ENCODE measurements around the gene YY1AP1.

GRCh38 chr1:155695072-155695471 is 6.5 kb upstream of the YY1AP1 start:
- TF ChIP-seq POLR2A (IDR thresholded peaks at IDR 0.05) (no peak), CTCF (IDR thresholded peaks at IDR 0.05) (no peak)

Measured in vagina (tissue), 2 donors.